ENCODE measurements around the gene GAB2.

GAB2 gene

DNA sequence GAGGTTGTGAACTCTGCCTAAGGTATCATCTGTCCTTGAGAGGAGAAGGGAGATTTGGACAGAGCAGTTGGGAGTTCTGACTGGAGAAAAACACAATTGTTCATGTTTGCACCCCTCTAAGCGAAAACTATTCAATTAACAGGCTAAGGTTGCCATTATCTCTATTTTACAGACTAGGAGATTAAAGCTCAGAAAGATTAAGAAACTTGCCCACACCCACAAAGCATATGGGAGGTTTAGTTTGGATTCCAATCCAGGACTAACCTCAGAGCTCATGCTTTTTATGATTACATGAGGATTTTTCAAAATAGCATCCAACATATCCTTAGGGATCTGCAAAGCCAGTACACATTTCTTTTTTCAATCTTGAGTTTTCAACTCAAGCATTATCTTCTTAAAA is 22.0 kb downstream of the GAB2 start:
- TF ChIP-seq CTCF (IDR thresholded peaks at IDR 0.05; ENCODE audit: unreplicated experiment in 3 of 3) = no peak
- H3K27me3 Mint-ChIP-seq (ENCODE audit: low read depth) = no peaks in the 10 kb centered on the region
- peaks cover 37% of the 10 kb centered on the region for H3K4me1 Mint-ChIP-seq
- H3K4me3 Mint-ChIP-seq = no peak overlapping the region
- H3K36me3 Mint-ChIP-seq (ENCODE audit: low read depth) = no peaks in the 10 kb centered on the region
- H3K27ac Mint-ChIP-seq = no peak overlapping the region
- H3K9me3 Mint-ChIP-seq = no peaks in the 10 kb centered on the region

DNA sequence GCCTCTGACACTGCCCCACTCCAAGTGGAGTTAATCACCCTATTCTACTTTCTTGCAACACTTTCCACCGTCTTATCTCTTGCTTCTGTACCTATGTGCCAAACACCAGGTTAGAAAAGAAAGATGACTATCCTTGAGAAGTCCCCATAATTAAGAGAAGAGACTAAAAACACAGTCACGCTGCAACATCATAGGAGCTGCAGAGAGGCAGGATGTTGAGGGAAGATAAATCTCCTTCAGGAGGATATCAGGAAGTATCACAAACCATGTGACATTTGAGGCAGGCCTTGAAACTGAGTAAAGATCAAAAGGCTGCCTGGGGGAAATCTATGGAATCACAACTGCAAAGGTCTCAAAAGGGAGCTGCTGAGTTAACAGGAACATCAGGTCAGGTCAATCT is 24.8 kb downstream of the GAB2 start:
- no peak for TF ChIP-seq CTCF (IDR thresholded peaks at IDR 0.05; ENCODE audit: unreplicated experiment in 3 of 3)
- peaks cover 33% of the 10 kb centered on the region for H3K4me1 Mint-ChIP-seq
- peak overlapping the region; percentile 1 to 35 (median 4) for H3K27ac Mint-ChIP-seq
- no peaks in the 10 kb centered on the region for H3K36me3 Mint-ChIP-seq (ENCODE audit: low read depth)
- no peaks in the 10 kb centered on the region for H3K27me3 Mint-ChIP-seq (ENCODE audit: low read depth)
- no peaks in the 10 kb centered on the region for H3K9me3 Mint-ChIP-seq
- no peak overlapping the region for H3K4me3 Mint-ChIP-seq

- Mint-ChIP-seq H3K36me3 (ENCODE audit: low read depth) (peaks cover 4% of the 10 kb centered on the region), H3K27me3 (ENCODE audit: low read depth) (no peaks in the 10 kb centered on the region), H3K4me1 (peaks cover 42% of the 10 kb centered on the region), H3K9me3 (no peaks in the 10 kb centered on the region), H3K27ac (no peak overlapping the region), H3K4me3 (no peak overlapping the region)
- no peak for TF ChIP-seq CTCF (IDR thresholded peaks at IDR 0.05; ENCODE audit: unreplicated experiment in 3 of 3)
Measured at GRCh38 chr11:78391424-78391823, 26.2 kb downstream of the GAB2 start.

GRCh38 chr11:78390809-78391208 is 26.8 kb downstream of the GAB2 start:
- no peak for TF ChIP-seq CTCF (IDR thresholded peaks at IDR 0.05; ENCODE audit: unreplicated experiment in 3 of 3)
- H3K27me3 Mint-ChIP-seq (ENCODE audit: low read depth) = no peaks in the 10 kb centered on the region
- peaks cover 2% of the 10 kb centered on the region for H3K9me3 Mint-ChIP-seq
- no peak overlapping the region for H3K4me3 Mint-ChIP-seq
- H3K36me3 Mint-ChIP-seq (ENCODE audit: low read depth) = peaks cover 9% of the 10 kb centered on the region
- H3K4me1 Mint-ChIP-seq = peaks cover 47% of the 10 kb centered on the region
- H3K27ac Mint-ChIP-seq = no peak overlapping the region

DNA sequence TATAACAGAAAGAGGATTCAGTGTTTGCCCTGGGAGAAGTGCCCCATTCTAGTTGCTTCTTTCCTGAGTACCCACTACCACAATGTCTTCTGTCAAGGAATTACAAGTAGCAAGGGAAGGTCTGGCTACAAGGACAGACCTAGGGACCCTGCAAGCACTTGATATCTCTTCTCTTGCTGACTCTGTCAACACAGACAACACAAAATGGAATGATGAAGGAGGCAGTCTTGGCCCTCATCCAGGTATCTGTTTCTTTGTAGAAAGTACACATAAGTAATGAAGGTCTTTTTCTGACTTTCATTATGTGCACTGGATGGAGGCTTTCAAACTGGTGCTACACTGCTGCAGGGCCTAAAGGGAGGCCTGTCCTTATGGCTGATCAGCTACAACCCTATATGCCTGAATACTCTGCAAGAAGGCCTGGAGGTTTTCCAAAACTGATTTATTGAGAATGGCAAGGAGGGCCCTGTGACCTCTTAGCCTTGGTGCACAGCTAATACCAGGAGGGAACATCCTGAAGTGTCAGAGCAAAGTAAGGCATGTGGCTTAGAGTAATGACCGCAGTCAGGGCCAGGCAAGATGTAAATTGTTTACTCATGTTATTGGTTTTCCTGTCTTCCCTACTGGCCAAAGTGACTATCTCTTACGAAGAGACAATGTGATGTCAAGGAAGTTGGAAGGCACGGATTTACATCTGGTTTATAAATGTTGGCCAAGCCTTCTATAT is 31.2 kb downstream of the GAB2 start:
- Mint-ChIP-seq H3K27me3 (ENCODE audit: low read depth) (no peaks in the 10 kb centered on the region), H3K4me3 (no peak overlapping the region)

More for the DNA sequence above, 31.2 kb downstream of the GAB2 start:
- H3K4me1 Mint-ChIP-seq = peaks cover 37% of the 10 kb centered on the region
- no peak for TF ChIP-seq CTCF (IDR thresholded peaks at IDR 0.05; ENCODE audit: unreplicated experiment in 3 of 3)
- H3K27ac Mint-ChIP-seq = peak overlapping the region in 2 of 3 experiments; percentile 46 to 64
- peaks cover 19% of the 10 kb centered on the region for H3K9me3 Mint-ChIP-seq
- H3K36me3 Mint-ChIP-seq (ENCODE audit: low read depth) = peaks cover 31% of the 10 kb centered on the region

Data from nephron (organoid).